LNCAP (cell line): ENCODE measurements around the gene FOXP4.

Experiments
- TF ChIP-seq, protein P1 (sequence below): fragments of 450-650 bp; IDR thresholded peaks from 2 replicates; pipeline ENCODE4 v1.5.1; 2017; ENCODE audit warnings: mild to moderate bottlenecking

The FOXP4 gene

DNA sequence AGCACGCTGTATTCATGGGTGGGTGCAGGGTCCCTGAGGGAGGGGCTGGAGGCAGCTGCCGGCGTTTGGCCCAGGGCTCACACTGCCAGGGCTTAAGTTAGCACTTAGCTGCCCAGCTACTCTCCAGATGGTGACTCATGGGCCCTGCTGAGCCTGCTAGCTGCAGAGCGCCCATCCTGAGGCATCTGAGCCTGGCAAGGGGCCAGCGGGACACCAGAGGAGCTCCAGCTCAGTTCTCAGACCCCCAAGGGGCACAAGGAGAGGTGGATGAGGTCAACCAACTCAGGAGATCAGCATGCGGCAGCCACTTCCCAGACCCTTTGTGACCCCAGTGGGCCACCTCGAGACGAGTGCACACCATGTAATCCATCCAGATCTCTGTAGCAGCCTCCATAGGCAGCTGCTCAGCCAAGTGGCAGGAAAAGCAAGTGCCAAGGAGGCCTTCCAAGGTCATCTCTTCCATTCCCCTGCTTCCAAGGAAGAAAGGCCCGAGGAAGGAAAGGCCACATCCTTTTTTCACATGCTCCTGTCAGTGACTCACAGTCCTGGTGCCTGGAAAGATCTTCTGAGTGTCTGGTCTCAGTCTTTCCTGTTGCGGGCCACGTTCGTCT is 35.3 kb downstream of the FOXP4 start:
- TF ChIP-seq, protein P1, sequence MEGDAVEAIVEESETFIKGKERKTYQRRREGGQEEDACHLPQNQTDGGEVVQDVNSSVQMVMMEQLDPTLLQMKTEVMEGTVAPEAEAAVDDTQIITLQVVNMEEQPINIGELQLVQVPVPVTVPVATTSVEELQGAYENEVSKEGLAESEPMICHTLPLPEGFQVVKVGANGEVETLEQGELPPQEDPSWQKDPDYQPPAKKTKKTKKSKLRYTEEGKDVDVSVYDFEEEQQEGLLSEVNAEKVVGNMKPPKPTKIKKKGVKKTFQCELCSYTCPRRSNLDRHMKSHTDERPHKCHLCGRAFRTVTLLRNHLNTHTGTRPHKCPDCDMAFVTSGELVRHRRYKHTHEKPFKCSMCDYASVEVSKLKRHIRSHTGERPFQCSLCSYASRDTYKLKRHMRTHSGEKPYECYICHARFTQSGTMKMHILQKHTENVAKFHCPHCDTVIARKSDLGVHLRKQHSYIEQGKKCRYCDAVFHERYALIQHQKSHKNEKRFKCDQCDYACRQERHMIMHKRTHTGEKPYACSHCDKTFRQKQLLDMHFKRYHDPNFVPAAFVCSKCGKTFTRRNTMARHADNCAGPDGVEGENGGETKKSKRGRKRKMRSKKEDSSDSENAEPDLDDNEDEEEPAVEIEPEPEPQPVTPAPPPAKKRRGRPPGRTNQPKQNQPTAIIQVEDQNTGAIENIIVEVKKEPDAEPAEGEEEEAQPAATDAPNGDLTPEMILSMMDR = no peak

DNA sequence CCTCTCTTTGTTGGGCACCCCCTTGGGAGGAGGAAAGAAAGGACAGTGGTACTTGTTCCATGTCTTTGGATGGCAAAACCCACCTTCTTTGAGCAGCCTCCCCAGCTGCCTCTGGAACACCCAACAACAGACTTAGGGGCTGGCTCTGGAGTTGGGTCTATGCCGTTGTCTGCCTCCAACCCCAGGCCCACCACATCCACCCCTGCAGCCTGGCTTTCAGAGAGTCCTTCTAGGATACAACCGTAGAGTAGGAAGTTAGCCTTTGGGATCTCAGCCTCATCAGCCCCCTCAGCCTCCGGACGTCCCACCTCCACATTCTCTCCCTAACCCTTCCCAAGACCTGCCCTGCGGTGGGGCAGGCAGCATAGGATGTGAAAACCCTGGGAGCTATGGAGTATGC is 36.4 kb downstream of the FOXP4 start:
- TF ChIP-seq, protein P1 = no peak

DNA sequence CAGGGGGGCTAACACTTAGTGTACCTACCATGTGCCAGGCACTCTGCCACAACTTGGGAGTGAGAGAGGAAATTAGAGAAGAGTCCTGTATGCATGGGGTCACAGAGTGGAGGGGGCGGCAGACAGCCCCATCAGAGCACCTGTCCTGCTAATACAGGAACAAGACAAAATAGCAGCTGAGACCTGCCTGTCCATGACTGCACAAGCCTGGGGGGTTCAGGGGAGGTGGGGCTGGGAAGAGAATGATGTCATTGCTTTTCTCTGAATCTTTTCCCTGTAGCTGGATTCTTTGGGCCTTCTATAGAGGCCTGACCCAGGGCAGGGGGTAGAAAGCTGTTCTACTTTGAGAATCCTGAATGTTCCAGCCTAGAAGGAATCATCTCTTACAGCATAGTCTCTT is 37.4 kb downstream of the FOXP4 start:
- TF ChIP-seq, protein P1 = no peak

DNA sequence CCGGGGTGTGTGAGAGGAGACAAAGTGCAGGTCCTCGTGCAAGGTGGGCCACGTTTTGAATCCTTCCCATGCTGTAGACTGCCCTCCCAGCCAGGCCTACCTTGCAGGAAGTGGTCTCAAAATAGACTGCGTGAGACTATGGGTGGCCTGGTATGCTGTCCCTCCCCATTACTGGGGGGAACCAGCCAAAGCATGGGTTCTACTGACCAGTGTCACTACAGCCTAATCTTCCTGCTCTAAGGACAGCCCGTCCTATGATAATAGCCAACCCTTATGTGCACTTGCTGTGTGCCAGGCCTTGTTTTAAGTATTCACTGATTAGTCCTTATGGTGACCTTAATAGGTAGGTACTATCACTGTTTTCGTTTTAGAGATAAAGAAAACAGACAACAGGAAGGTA is 38.0 kb downstream of the FOXP4 start:
- TF ChIP-seq, protein P1 = no peak

DNA sequence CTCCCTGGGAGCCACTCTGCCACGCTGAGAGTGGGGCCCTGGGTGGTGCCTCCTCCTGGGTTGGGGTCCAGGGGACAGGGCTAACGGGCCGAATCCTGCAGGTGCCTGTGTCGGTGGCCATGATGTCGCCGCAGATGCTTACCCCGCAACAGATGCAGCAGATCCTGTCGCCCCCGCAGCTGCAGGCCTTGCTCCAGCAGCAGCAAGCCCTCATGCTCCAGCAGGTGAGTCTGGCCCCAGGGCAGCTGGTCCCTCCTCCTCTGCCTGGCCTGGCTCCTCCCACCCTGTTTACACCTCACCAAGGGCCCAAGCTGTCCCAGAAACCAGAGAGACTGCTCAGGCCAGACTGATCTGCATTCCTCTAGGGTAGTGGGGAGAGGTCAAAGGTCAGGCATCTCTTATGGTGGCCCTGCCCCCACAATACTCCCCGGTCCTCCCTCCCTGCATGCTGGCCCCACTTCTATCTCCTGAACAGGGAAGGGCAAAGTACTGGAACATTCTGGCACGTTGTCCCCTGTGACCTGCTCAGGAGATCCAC is 38.6 kb downstream of the FOXP4 start:
- TF ChIP-seq, protein P1 = no peak

DNA sequence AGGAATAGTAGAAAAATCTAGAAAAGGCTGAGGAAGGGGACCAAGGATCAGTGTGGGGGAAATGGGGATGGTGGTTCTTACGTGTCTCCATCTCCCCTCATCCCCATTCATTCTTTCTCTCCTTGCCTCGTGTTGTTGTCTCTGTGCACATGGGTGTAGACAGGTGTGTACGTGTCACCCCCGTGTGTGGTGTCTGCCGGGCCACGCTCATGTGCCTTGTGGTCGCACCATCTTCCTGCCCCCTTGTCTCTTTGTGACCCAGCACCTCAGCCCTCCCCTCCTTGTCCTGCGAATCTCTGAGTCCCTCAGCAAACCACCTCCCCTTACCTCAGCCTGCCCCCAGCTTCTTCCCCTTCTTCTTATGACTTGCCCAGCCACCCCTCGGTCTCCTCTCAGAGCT is 39.4 kb downstream of the FOXP4 start:
- TF ChIP-seq, protein P1 = no peak

DNA sequence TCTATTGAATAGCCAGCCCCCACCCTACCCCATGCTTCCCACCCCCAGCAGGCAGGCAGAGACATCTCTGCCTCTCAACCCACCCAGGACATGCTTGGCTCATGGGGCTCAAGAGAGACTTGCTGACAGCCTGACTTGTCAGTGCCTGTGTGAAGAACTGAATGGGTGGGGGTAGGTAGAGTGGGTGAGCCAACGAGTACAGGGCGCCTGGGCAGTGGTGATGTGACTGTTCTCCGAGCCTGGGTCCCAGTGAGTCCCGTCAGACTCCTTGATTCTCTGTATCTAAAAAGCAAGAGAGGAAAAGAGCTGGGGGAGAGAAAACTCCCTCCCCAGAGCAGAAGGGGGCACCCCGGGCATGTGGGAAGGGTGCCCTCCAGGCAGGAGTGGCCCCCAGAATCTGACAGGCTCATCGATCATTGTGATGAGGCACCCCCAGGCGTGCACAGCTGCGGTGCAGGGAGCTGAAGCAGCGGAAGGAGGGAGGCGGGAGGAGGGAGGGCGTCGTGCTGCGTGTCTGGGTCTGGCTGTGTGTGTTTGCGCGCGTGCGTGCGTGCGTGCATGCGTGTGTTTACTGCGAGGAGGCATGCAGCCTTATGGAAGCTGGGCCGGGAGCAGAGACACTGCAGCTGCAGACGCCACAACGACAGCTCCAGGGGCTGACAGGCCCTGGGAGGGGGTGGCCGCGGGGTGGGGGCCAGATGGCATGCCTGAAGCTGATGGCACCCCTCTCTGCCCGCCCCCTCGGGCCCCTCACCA is 40.2 kb downstream of the FOXP4 start:
- TF ChIP-seq, protein P1 = no peak
